HepG2 (cell line): ENCODE data around the gene SEMA5B. TPM values are rescaled to one million over a fixed set of nuclear protein-coding genes. Genes with fewer than 3 reads are reported as not detected.

ENCODE experiments used
- ATAC-seq: fragments of 200-7000 bp; cut with Tn5 transposase; 3 replicates; pipeline ENCODE4 v1.9.1; 2020; ENCODE audit warnings: mild to moderate bottlenecking, moderate library complexity
- BruUV-seq: library from RNA; stranded (reverse); fragments of 400-500 nt; replicated peaks from 2 replicates; lab custom pipeline; 2021; lab: Mats Ljungman, UMichigan
- CTCF ChIA-PET: fragments of 300-600 bp; formaldehyde crosslinking; extraction: SDS; loops from one replicate; lab custom pipeline; 2021; ENCODE audit warnings: low total read pairs, inconsistent platforms, low intra/inter-chr PET ratio; lab: Yijun Ruan, JAX
- POLR2A ChIA-PET: fragments of 350-600 bp; sonication (Branson Sonifier 250); formaldehyde crosslinking; loops from one replicate; lab custom pipeline; 2020; ENCODE audit warnings: antibody characterized with exemption, inconsistent platforms; lab: Yijun Ruan, JAX
- DNase-seq: peaks from one replicate; pipeline ENCODE4 v3.0.0-alpha.2; 2015; ENCODE audit warnings: low spot score
- FAIRE-seq: peaks from 3 replicates; lab custom pipeline; 2011; peaks lifted over from hg19 to GRCh38; lab: Jason Lieb, UNC
- H2AFZ ChIP-seq: one replicate; pipeline ENCODE4 v1.6.1; 2011; ENCODE audit warnings: low read length, inconsistent platforms
- H3K27ac ChIP-seq: fragments of 300-600 bp; 3 replicates; pipeline ENCODE4 v1.8.0; 2011; ENCODE audit warnings: mixed run types, mild to moderate bottlenecking, mixed read lengths, low read length, inconsistent platforms; ENCODE audit not compliant: insufficient read depth; ENCODE audit errors: extremely low read length
- H3K27me3 ChIP-seq, 2 experiments: fragments of 200-600 bp in 1 of 2; 2 replicates in 1 of 2; 3 replicates in 1 of 2; pipeline versions ENCODE4 v1.6.0 to v1.8.0; 2011; ENCODE audit warnings: low read length in 2 of 2, mild to moderate bottlenecking in 2 of 2, moderate library complexity in 2 of 2, inconsistent platforms in 1 of 2; ENCODE audit not compliant: insufficient read depth in 2 of 2, control insufficient read depth in 1 of 2
- H3K36me3 ChIP-seq, 2 experiments: fragments of 200-600 bp in 1 of 2; replicated peaks in 1 of 2; 2 replicates in 1 of 2; 3 replicates in 1 of 2; pipeline versions ENCODE4 v1.5.1 to v1.8.0; 2011; ENCODE audit warnings: low read length in 2 of 2, inconsistent platforms in 1 of 2; ENCODE audit not compliant: insufficient read depth in 2 of 2, control insufficient read depth in 1 of 2
- H3K4me1 ChIP-seq: 2 replicates; pipeline ENCODE4 v1.5.1; 2012; ENCODE audit warnings: low read length, inconsistent platforms; ENCODE audit not compliant: insufficient read depth
- H3K4me2 ChIP-seq: 2 replicates; pipeline ENCODE4 v1.6.0; 2011; ENCODE audit warnings: low read depth, low read length, inconsistent platforms
- H3K4me3 ChIP-seq, 3 experiments: fragments of 200-600 bp in 1 of 3; sonication (generic), shearing (Covaris generic) in 1 of 3; replicated peaks in 1 of 3; 2 replicates each; pipeline ENCODE4 v1.5.1; 2011 to 2016; ENCODE audit warnings: low read length in 3 of 3, inconsistent platforms in 2 of 3, low read depth in 2 of 3, mild to moderate bottlenecking in 2 of 3, control low read depth in 1 of 3, mixed read lengths in 1 of 3; ENCODE audit not compliant: insufficient read depth in 1 of 3
- H3K79me2 ChIP-seq: one replicate; pipeline ENCODE4 v1.6.1; 2011; ENCODE audit warnings: low read length, inconsistent platforms; ENCODE audit not compliant: insufficient read depth
- H3K9ac ChIP-seq: 2 replicates; pipeline ENCODE4 v1.6.0; 2011; ENCODE audit warnings: mild to moderate bottlenecking, low read depth, low read length, inconsistent platforms; ENCODE audit not compliant: insufficient read depth
- H3K9me3 ChIP-seq: 2 replicates; pipeline ENCODE4 v1.5.1; 2012; ENCODE audit warnings: mild to moderate bottlenecking, low read length
- H4K20me1 ChIP-seq: 2 replicates; pipeline ENCODE4 v1.6.0; 2011; ENCODE audit warnings: inconsistent platforms, mild to moderate bottlenecking, low read length, moderate library complexity; ENCODE audit not compliant: insufficient read depth
- CBX2 ChIP-seq, 2 experiments: fragments of 200-600 bp in 1 of 2; sonication (generic); formaldehyde crosslinking in 1 of 2; IDR thresholded peaks; 2 replicates each; pipeline versions ENCODE4 v1.7.0 to v1.8.1; 2018 to 2022; ENCODE audit warnings: low read depth in 2 of 2, low read length in 1 of 2, mild to moderate bottlenecking in 1 of 2, missing genetic modification reagents in 1 of 2
- HNRNPUL1 ChIP-seq: fragments of 200-400 bp; formaldehyde crosslinking; IDR thresholded peaks from 2 replicates; pipeline ENCODE4 v1.6.1; 2017; ENCODE audit warnings: low read depth, mild to moderate bottlenecking, low read length, moderate library complexity
- HOXD1 ChIP-seq: sonication (generic); formaldehyde crosslinking; IDR thresholded peaks from 2 replicates; pipeline ENCODE4 v1.5.0; 2020; ENCODE audit warnings: missing genetic modification reagents
- MED13 ChIP-seq: sonication (generic); formaldehyde crosslinking; IDR thresholded peaks from 2 replicates; pipeline ENCODE4 v1.5.0; 2020; ENCODE audit warnings: missing genetic modification reagents
- SETDB1 ChIP-seq: sonication (generic); formaldehyde crosslinking; IDR thresholded peaks from 2 replicates; pipeline ENCODE4 v1.5.1; 2020; ENCODE audit warnings: missing genetic modification reagents, mild to moderate bottlenecking, borderline replicate concordance
- SRF ChIP-seq: IDR thresholded peaks from 2 replicates; pipeline ENCODE4 v1.6.1; 2011; ENCODE audit warnings: mild to moderate bottlenecking, low read depth, low read length, moderate library complexity
- ZEB1 ChIP-seq: IDR thresholded peaks from 2 replicates; pipeline ENCODE4 v1.6.1; 2012; ENCODE audit warnings: mild to moderate bottlenecking, low read depth, inconsistent platforms; ENCODE audit not compliant: insufficient replicate concordance
- ZFP37 ChIP-seq: sonication (generic); formaldehyde crosslinking; IDR thresholded peaks from 2 replicates; pipeline ENCODE4 v1.4.0; 2020; ENCODE audit warnings: missing genetic modification reagents, borderline replicate concordance
- ZNF205 ChIP-seq: IDR thresholded peaks from 2 replicates; pipeline ENCODE4 v1.6.1; 2018; ENCODE audit warnings: missing biosample characterization, missing genetic modification reagents
- ZNF207 ChIP-seq: fragments of 450-650 bp; IDR thresholded peaks from 2 replicates; pipeline ENCODE4 v1.6.1; 2016; ENCODE audit warnings: antibody characterized with exemption, borderline replicate concordance
- ZNF550 ChIP-seq: sonication (generic); formaldehyde crosslinking; IDR thresholded peaks from 2 replicates; pipeline ENCODE4 v1.4.0; 2020; ENCODE audit warnings: mild to moderate bottlenecking, missing genetic modification reagents, borderline replicate concordance
- ZNF768 ChIP-seq: sonication (generic); formaldehyde crosslinking; IDR thresholded peaks from 2 replicates; pipeline ENCODE4 v1.4.0; 2020; ENCODE audit warnings: missing genetic modification reagents
- WGBS: methylation state at CpG from one replicate; pipeline ENCODE4 v1.1.6; 2017; ENCODE audit warnings: low lambda C conversion rate; 5-methylcytosine and 5-hydroxymethylcytosine counted together
- in situ Hi-C: cut with HindIII; loops from 2 replicates; pipeline ENCODE4 v1.10.0; 2017; ENCODE audit warnings: low pct_unique_long_range_greater_than_20kb; ENCODE audit not compliant: extremely low pct_ligation_motif_present
- intact Hi-C: fragments of 100-400 bp; cut with micrococcal nuclease; formaldehyde crosslinking; loops from one replicate; pipeline ENCODE4 v1.10.0; 2022; ENCODE audit not compliant: unreplicated experiment
- polyA plus RNA-seq, 8 experiments: library from polyadenylated mRNA; depleted of rRNA in 3 of 8; stranded (reverse) in 7 of 8; unstranded in 1 of 8; fragments of >200 nt; fragmentation: Illumina TruSeq in 4 of 8; extraction: Trizol in 4 of 8; gene quantifications; 2 replicates each; pipeline versions ENCODE4 v1.2.1 to v1.2.3, GENCODE V29; 2011 to 2016; ENCODE audit warnings: low read depth in 4 of 8, missing spikeins in 1 of 8, mixed read lengths in 1 of 8; ENCODE audit not compliant: insufficient read depth in 1 of 8
- total RNA-seq, 5 experiments: library from RNA; depleted of rRNA; stranded (reverse); fragments of >200 nt; fragmentation: Illumina TruSeq; extraction: Trizol; gene quantifications; 2 replicates each; pipeline ENCODE4 v1.2.3, GENCODE V29; 2016; ENCODE audit warnings: low read depth in 1 of 5
- TF ChIP-seq, protein P1 (sequence below): sonication (generic); formaldehyde crosslinking; IDR thresholded peaks from 2 replicates; pipeline ENCODE4 v1.8.1; 2023; ENCODE audit warnings: missing genetic modification reagents, mild to moderate bottlenecking, borderline replicate concordance
- TF ChIP-seq, protein P2 (sequence below): sonication (generic); formaldehyde crosslinking; IDR thresholded peaks from 2 replicates; pipeline ENCODE4 v1.5.1; 2020; ENCODE audit warnings: missing genetic modification reagents, mild to moderate bottlenecking, borderline replicate concordance

SEMA5B gene
- total and polyA plus RNA-seq, 2 of the 13 experiments (the other 11 are each of a cell fraction or from before 2014, with no cell fraction given): not detected

- peaks cover 31% of the 10 kb centered on the region for H3K4me1 ChIP-seq
- 91% methylated on average over 3 of the region's 3 CpGs for WGBS
- H3K27me3 ChIP-seq: peaks cover 6 to 43% of the 10 kb centered on the region in 2 experiments
- H3K4me2 ChIP-seq: no peak overlapping the region
- H3K27ac ChIP-seq: no peak overlapping the region
- POLR2A ChIA-PET: no interaction called here
- H2AFZ ChIP-seq: no peak overlapping the region
- in situ Hi-C loops: no loop called here
- no peak overlapping the region for H3K9ac ChIP-seq
- intact Hi-C loops: no loop called here
- H3K36me3 ChIP-seq: no peaks in the 10 kb centered on the region
- H3K4me3 ChIP-seq: no peak overlapping the region
- no peak for DNase-seq
- BruUV-seq: no TSS peak
- no peaks in the 10 kb centered on the region for H3K9me3 ChIP-seq
- no peaks in the 10 kb centered on the region for H3K79me2 ChIP-seq
- TF ChIP-seq ZNF768 (peak; percentile 57; the same call in 1 of the 2 replicates), ZFP37 (CRISPR knock-in tag) (no peak), HOXD1 (CRISPR knock-in tag) (no peak)
- H4K20me1 ChIP-seq: no peaks in the 10 kb centered on the region
- no peak for FAIRE-seq
- ATAC-seq: no peak
- CTCF ChIA-PET: no interaction called here
Measured at GRCh38 chr3:122926811-122927210, 100.8 kb downstream of the SEMA5B start.

DNA sequence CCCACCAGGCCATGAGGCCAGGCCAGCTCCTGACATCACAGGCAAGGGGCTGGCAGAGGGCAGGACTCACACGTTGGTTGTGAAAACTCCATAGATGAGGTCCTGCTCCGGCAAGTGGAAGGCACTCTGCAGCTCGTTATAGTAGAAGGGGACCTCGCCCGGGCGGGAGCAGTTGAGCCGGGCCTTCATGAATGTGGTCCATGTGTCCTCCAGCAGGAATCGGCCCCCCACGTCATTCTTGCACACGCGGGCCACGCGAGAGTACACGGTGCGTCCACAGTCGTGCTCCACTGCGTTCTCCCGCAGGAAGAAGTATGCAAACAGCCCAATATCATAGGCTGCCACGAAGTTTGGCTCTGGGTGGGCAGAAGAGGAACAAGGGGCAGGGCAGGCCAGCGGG is 101.2 kb downstream of the SEMA5B start:
- Histone ChIP-seq H3K9ac (no peak overlapping the region), H3K27me3 (peaks cover 6 to 48% of the 10 kb centered on the region in 2 experiments), H3K4me1 (peaks cover 26% of the 10 kb centered on the region), H3K4me2 (no peak overlapping the region), H2AFZ (no peak overlapping the region), H3K79me2 (no peaks in the 10 kb centered on the region), H3K9me3 (no peaks in the 10 kb centered on the region), H4K20me1 (no peaks in the 10 kb centered on the region), H3K4me3 (no peak overlapping the region), H3K27ac (no peak overlapping the region), H3K36me3 (no peaks in the 10 kb centered on the region)
- ATAC-seq (no peak), DNase-seq (no peak), FAIRE-seq (no peak)
- in situ Hi-C loops: no loop called here
- WGBS: 72% methylated on average over 18 of the region's 20 CpGs
- intact Hi-C loops: no loop called here
- BruUV-seq: no TSS peak
- CTCF ChIA-PET: no interaction called here
- no peak for TF ChIP-seq CBX2 (IDR thresholded peaks at IDR 0.05; ENCODE audit: low read depth, low read length)
- TF ChIP-seq CBX2 (CRISPR knock-in tag; IDR thresholded peaks at IDR 0.05; ENCODE audit: low read depth): no peak
- no peak for TF ChIP-seq ZEB1
- TF ChIP-seq, protein P1, sequence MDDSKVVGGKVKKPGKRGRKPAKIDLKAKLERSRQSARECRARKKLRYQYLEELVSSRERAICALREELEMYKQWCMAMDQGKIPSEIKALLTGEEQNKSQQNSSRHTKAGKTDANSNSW (CRISPR knock-in tag): no peak
- no peak for TF ChIP-seq ZNF205 (CRISPR knock-in tag)
- TF ChIP-seq, protein P2, sequence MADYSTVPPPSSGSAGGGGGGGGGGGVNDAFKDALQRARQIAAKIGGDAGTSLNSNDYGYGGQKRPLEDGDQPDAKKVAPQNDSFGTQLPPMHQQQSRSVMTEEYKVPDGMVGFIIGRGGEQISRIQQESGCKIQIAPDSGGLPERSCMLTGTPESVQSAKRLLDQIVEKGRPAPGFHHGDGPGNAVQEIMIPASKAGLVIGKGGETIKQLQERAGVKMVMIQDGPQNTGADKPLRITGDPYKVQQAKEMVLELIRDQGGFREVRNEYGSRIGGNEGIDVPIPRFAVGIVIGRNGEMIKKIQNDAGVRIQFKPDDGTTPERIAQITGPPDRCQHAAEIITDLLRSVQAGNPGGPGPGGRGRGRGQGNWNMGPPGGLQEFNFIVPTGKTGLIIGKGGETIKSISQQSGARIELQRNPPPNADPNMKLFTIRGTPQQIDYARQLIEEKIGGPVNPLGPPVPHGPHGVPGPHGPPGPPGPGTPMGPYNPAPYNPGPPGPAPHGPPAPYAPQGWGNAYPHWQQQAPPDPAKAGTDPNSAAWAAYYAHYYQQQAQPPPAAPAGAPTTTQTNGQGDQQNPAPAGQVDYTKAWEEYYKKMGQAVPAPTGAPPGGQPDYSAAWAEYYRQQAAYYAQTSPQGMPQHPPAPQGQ (CRISPR knock-in tag): no peak
- no peak for TF ChIP-seq SETDB1 (CRISPR knock-in tag)
- no peak for TF ChIP-seq MED13 (CRISPR knock-in tag)
- TF ChIP-seq ZNF550 (CRISPR knock-in tag): no peak
- no peak for TF ChIP-seq HNRNPUL1
- TF ChIP-seq SRF: no peak
- no peak for TF ChIP-seq ZNF207
- POLR2A ChIA-PET: no interaction called here
